Skeletal muscle tissue (tissue), 5 donors: ENCODE measurements around the gene HSD17B11. TPM values are rescaled to one million over a fixed set of nuclear protein-coding genes. Genes with fewer than 3 reads are reported as not detected.
"Not testable (repeated sequence)": the region's sequence is repeated elsewhere in the genome, so short reads cannot be mapped to it uniquely, and the experiment has no call there.

Experiments
- H3K27ac ChIP-seq: one replicate; pipeline ENCODE4 v1.7.0; 2013; ENCODE audit warnings: mild to moderate bottlenecking, low read depth, low read length, inconsistent platforms
- H3K27me3 ChIP-seq, 3 donors: one replicate each; pipeline ENCODE4 v1.7.0; 2013; ENCODE audit warnings: low read length in 3 of 3; ENCODE audit not compliant: control insufficient read depth in 3 of 3, insufficient read depth in 3 of 3
- H3K36me3 ChIP-seq, 3 donors: one replicate each; pipeline ENCODE4 v1.7.0; 2013; ENCODE audit warnings: low read length in 3 of 3; ENCODE audit not compliant: control insufficient read depth in 3 of 3, insufficient read depth in 3 of 3
- H3K4me1 ChIP-seq, 3 donors: one replicate each; pipeline ENCODE4 v1.7.0; 2013; ENCODE audit warnings: low read length in 3 of 3, mild to moderate bottlenecking in 3 of 3; ENCODE audit not compliant: control insufficient read depth in 3 of 3, insufficient read depth in 3 of 3
- H3K4me3 ChIP-seq, 3 donors: one replicate each; pipeline ENCODE4 v1.7.0; 2013; ENCODE audit warnings: low read length in 3 of 3
- H3K9ac ChIP-seq, 3 donors: one replicate each; pipeline ENCODE4 v1.7.0; 2013; ENCODE audit warnings: low read length in 3 of 3, mild to moderate bottlenecking in 3 of 3, moderate library complexity in 2 of 3, low read depth in 1 of 3
- H3K9me3 ChIP-seq, 3 donors: one replicate each; pipeline ENCODE4 v1.7.0; 2013; ENCODE audit warnings: low read length in 3 of 3; ENCODE audit not compliant: control insufficient read depth in 3 of 3
- small RNA-seq: library from RNA; depleted of rRNA; stranded (forward); fragments of <200 nt; gene quantifications from one replicate; pipeline ENCODE3, GENCODE V24; 2014
- total RNA-seq: library from RNA; depleted of rRNA; stranded (reverse); fragments of >200 nt; gene quantifications from one replicate; pipeline ENCODE4 v1.2.3, GENCODE V29; 2014
- donor health status: Osteomylitis.

The HSD17B11 gene
- total RNA-seq, 1 donor from 2014 or later, result 28.2 TPM

- Histone ChIP-seq H3K9ac (no peak overlapping the region), H3K9me3 (no peaks in the 10 kb centered on the region), H3K4me3 (no peak overlapping the region), H3K4me1 (no peaks in the 10 kb centered on the region), H3K27me3 (no peaks in the 10 kb centered on the region), H3K27ac (no peak overlapping the region), H3K36me3 (no peaks in the 10 kb centered on the region)
Observed at GRCh38 chr4:87299898-87300297, 91.1 kb downstream of the HSD17B11 start.

- Histone ChIP-seq H3K27me3 (no peaks in the 10 kb centered on the region), H3K4me3 (no peak overlapping the region), H3K27ac (no peak overlapping the region), H3K36me3 (no peaks in the 10 kb centered on the region), H3K4me1 (no peaks in the 10 kb centered on the region), H3K9me3 (no peaks in the 10 kb centered on the region), H3K9ac (no peak overlapping the region)
Observed at GRCh38 chr4:87298362-87298761, 92.6 kb downstream of the HSD17B11 start.

GRCh38 chr4:87294911-87295310, 96.1 kb downstream of the HSD17B11 start:
- not testable (repeated sequence) for H3K9me3 ChIP-seq, H3K27me3 ChIP-seq, H3K4me1 ChIP-seq, H3K27ac ChIP-seq, H3K4me3 ChIP-seq, H3K9ac ChIP-seq, H3K36me3 ChIP-seq

- not testable (repeated sequence) for H3K4me3 ChIP-seq, H3K9ac ChIP-seq, H3K27me3 ChIP-seq, H3K36me3 ChIP-seq, H3K4me1 ChIP-seq, H3K9me3 ChIP-seq, H3K27ac ChIP-seq
Observed at GRCh38 chr4:87293889-87294288, 97.1 kb downstream of the HSD17B11 start.

GRCh38 chr4:87286970-87287369, 104.0 kb downstream of the HSD17B11 start:
- Histone ChIP-seq H3K9ac (no peak overlapping the region), H3K4me1 (no peaks in the 10 kb centered on the region), H3K27me3 (no peaks in the 10 kb centered on the region), H3K36me3 (no peaks in the 10 kb centered on the region), H3K4me3 (no peak overlapping the region), H3K27ac (no peak overlapping the region), H3K9me3 (peaks cover 0 to 4% (median 0%) of the 10 kb centered on the region in 3 donors)

Small RNAs within 50 kb of the gene (small RNA-seq; reads per million reads assigned to genes)
- gene MIR5705, result not detected
- not detected for gene RN7SL681P

Other genes starting within 250 kb of the HSD17B11 start
- 36.0 TPM for gene KLHL8, start 170.6 kb downstream of the HSD17B11 start, total RNA-seq
- not detected for gene HSD17B13, start 68.3 kb downstream of the HSD17B11 start, total RNA-seq
- 15.7 TPM for gene NUDT9, start 31.4 kb upstream of the HSD17B11 start, total RNA-seq
- gene SPARCL1, start 138.2 kb upstream of the HSD17B11 start, total RNA-seq, result 116 TPM
- gene DSPP, start 217.3 kb upstream of the HSD17B11 start, total RNA-seq, result not detected